ENCODE results near the gene NR2C2AP. TPM values are rescaled to one million over a fixed set of nuclear protein-coding genes. Genes with fewer than 3 reads are reported as not detected.

NR2C2AP gene
- total and polyA plus RNA-seq, 2 of the 13 experiments (the other 11 are each of a cell fraction or from before 2014, with no cell fraction given) = 12.2 to 26.8 TPM

DNA sequence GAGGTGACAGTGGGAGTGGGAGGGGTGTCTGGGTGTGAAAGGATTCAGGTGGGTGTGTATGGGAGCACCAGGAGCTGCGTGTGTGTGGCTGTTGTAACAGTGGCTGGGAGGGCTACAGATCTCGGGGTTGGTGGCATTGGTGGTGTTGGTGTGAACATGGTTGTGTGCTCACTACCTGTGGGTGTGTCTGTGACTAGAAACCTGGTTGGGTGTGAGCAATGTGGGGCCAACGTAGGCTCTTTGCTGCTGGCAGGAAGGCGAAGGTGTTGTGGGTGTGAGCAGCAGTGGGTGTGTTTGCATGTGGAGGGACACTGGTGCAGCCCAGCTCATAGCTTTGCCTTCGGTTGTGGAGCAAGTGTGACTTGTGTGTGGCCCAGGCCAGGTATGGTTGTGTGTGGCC, 3.7 kb upstream of the NR2C2AP start:
- in situ Hi-C loops (cut with HindIII; ENCODE audit: extremely low pct_ligation_motif_present, low pct_unique_long_range_greater_than_20kb) = no loop called here
- H3K4me3 ChIP-seq (replicated peaks in 1 of 3; ENCODE audit: insufficient read depth in 1 of 3, low read depth in 2 of 3, low read length in 3 of 3) = no peak overlapping the region
- no peak overlapping the region for H3K4me2 ChIP-seq (ENCODE audit: low read depth, low read length)
- H4K20me1 ChIP-seq (ENCODE audit: insufficient read depth, low read length) = no peaks in the 10 kb centered on the region
- ChIA-PET CTCF (ENCODE audit: low intra/inter-chr PET ratio, low total read pairs) (no interaction called here), POLR2A (no interaction called here)
- H3K9me3 ChIP-seq (ENCODE audit: low read length) = no peaks in the 10 kb centered on the region
- DNase-seq (ENCODE audit: low spot score) (no peak), FAIRE-seq (no peak), ATAC-seq (no peak)
- no peaks in the 10 kb centered on the region for H3K36me3 ChIP-seq (replicated peaks in 1 of 2; ENCODE audit: control insufficient read depth in 1 of 2, insufficient read depth in 2 of 2, low read length in 2 of 2)
- intact Hi-C loops (cut with micrococcal nuclease; ENCODE audit: unreplicated experiment) = no loop called here
- H2AFZ ChIP-seq (ENCODE audit: low read length) = no peak overlapping the region
- no TSS peak for BruUV-seq (replicated peaks)
- H3K9ac ChIP-seq (ENCODE audit: insufficient read depth, low read depth, low read length) = no peak overlapping the region
- 11% methylated on average over 5 of the region's 5 CpGs for WGBS (ENCODE audit: low lambda C conversion rate)
- H3K79me2 ChIP-seq (ENCODE audit: insufficient read depth, low read length) = peaks cover 11% of the 10 kb centered on the region
- no peak for TF ChIP-seq KLF16 (CRISPR knock-in tag; IDR thresholded peaks at IDR 0.05)
- TF ChIP-seq, protein P1, sequence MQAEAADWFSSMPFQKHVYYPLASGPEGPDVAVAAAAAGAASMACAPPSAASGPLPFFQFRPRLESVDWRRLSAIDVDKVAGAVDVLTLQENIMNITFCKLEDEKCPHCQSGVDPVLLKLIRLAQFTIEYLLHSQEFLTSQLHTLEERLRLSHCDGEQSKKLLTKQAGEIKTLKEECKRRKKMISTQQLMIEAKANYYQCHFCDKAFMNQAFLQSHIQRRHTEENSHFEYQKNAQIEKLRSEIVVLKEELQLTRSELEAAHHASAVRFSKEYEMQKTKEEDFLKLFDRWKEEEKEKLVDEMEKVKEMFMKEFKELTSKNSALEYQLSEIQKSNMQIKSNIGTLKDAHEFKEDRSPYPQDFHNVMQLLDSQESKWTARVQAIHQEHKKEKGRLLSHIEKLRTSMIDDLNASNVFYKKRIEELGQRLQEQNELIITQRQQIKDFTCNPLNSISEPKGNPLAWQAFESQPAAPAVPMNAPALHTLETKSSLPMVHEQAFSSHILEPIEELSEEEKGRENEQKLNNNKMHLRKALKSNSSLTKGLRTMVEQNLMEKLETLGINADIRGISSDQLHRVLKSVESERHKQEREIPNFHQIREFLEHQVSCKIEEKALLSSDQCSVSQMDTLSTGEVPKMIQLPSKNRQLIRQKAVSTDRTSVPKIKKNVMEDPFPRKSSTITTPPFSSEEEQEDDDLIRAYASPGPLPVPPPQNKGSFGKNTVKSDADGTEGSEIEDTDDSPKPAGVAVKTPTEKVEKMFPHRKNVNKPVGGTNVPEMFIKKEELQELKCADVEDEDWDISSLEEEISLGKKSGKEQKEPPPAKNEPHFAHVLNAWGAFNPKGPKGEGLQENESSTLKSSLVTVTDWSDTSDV (CRISPR knock-in tag; IDR thresholded peaks at IDR 0.05) = no peak
- no peak for TF ChIP-seq KLF12 (CRISPR knock-in tag; IDR thresholded peaks at IDR 0.05; ENCODE audit: borderline replicate concordance)
- TF ChIP-seq ZNF841 (CRISPR knock-in tag; IDR thresholded peaks at IDR 0.05; ENCODE audit: borderline replicate concordance) = no peak
- no peak for TF ChIP-seq TAF1 (CRISPR knock-in tag; IDR thresholded peaks at IDR 0.05)
- no peak for TF ChIP-seq ZNF850 (CRISPR knock-in tag; conservative IDR thresholded peaks at IDR 0.05)
- no peak for TF ChIP-seq LCORL (IDR thresholded peaks at IDR 0.05)
- TF ChIP-seq LCORL (CRISPR knock-in tag; IDR thresholded peaks at IDR 0.05) = no peak
- TF ChIP-seq ZNF598 (CRISPR knock-in tag; IDR thresholded peaks at IDR 0.05; ENCODE audit: borderline replicate concordance) = no peak
- TF ChIP-seq SOX5 (CRISPR knock-in tag; IDR thresholded peaks at IDR 0.05; ENCODE audit: borderline replicate concordance) = no peak
- no peak for TF ChIP-seq ZNF589 (CRISPR knock-in tag; conservative IDR thresholded peaks at IDR 0.05)
- no peak for TF ChIP-seq NFE2L1 (CRISPR knock-in tag; IDR thresholded peaks at IDR 0.05; ENCODE audit: borderline replicate concordance)
- TF ChIP-seq MLX (CRISPR knock-in tag; IDR thresholded peaks at IDR 0.05) = no peak
- TF ChIP-seq ZBED4 (CRISPR knock-in tag; IDR thresholded peaks at IDR 0.05; ENCODE audit: borderline replicate concordance) = no peak
- TF ChIP-seq, protein P2, sequence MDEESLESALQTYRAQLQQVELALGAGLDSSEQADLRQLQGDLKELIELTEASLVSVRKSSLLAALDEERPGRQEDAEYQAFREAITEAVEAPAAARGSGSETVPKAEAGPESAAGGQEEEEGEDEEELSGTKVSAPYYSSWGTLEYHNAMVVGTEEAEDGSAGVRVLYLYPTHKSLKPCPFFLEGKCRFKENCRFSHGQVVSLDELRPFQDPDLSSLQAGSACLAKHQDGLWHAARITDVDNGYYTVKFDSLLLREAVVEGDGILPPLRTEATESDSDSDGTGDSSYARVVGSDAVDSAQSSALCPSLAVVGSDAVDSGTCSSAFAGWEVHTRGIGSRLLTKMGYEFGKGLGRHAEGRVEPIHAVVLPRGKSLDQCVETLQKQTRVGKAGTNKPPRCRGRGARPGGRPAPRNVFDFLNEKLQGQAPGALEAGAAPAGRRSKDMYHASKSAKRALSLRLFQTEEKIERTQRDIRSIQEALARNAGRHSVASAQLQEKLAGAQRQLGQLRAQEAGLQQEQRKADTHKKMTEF (CRISPR knock-in tag; IDR thresholded peaks at IDR 0.05) = no peak
- H3K27ac ChIP-seq (ENCODE audit: extremely low read length, insufficient read depth, low read length) = no peak overlapping the region
- peaks cover 7% of the 10 kb centered on the region; the same call in 1 of the 2 replicates for H3K4me1 ChIP-seq (ENCODE audit: insufficient read depth, low read length)
- peaks cover 5 to 15% of the 10 kb centered on the region in 2 experiments; a peak in 3 of 5 replicates for H3K27me3 ChIP-seq (ENCODE audit: control insufficient read depth in 1 of 2, insufficient read depth in 2 of 2, low read length in 2 of 2)

Data from HepG2 (cell line).